Measurements from ENCODE around the gene TYMS. TPM values are rescaled to one million over a fixed set of nuclear protein-coding genes. Genes with fewer than 3 reads are reported as not detected.
A peak's percentile ranks its signal among the peaks of the same experiment; 100 is the strongest.

Gene TYMS
- total and polyA plus RNA-seq, 9 of the 15 experiments (the other 6 are each of a cell fraction or from before 2014, with no cell fraction given), result 69.1 to 409 (median 175) TPM

- peak; percentile 47 for ATAC-seq
- Histone ChIP-seq H3K4me1 (replicated peaks in 1 of 2; ENCODE audit: control insufficient read depth in 2 of 2, insufficient read depth in 2 of 2, low read length in 2 of 2) (0 out of 5 replicates have a peak, but pooled peaks cover 0 to 8% of the 10 kb centered on the region in 2 experiments), H3K9me3 (replicated peaks; ENCODE audit: control insufficient read depth, insufficient read depth, low read depth, low read length) (no peaks in the 10 kb centered on the region), H3K4me2 (ENCODE audit: insufficient read depth, low read length) (no peak overlapping the region), H3K79me2 (ENCODE audit: control insufficient read depth, insufficient read depth, low read length) (peaks cover 40% of the 10 kb centered on the region), H3K9ac (ENCODE audit: insufficient read depth in 1 of 2, low read depth in 2 of 2, low read length in 2 of 2) (peak overlapping the region in 1 of 2 experiments; percentile 11; a peak in 1 of 4 replicates), H3K27me3 (ENCODE audit: control insufficient read depth in 2 of 2, insufficient read depth in 2 of 2, low read length in 2 of 2) (no peaks in the 10 kb centered on the region), H4K20me1 (replicated peaks; ENCODE audit: control insufficient read depth, insufficient read depth, low read length) (no peaks in the 10 kb centered on the region; the same call in 1 of the 2 replicates), H3K27ac (ENCODE audit: extremely low read depth, low read depth, low read length) (peak overlapping the region; percentile 29; the same call in 1 of the 3 replicates), H3K36me3 (ENCODE audit: control insufficient read depth, insufficient read depth, low read length) (peaks cover 64% of the 10 kb centered on the region), H3K4me3 (no peak overlapping the region), H2AFZ (ENCODE audit: low read depth, low read length) (no peak overlapping the region), H3K9me1 (ENCODE audit: control insufficient read depth, insufficient read depth, low read length) (no peaks in the 10 kb centered on the region)
- no peak for DNase-seq (ENCODE audit: extremely low read depth in 1 of 4, low spot score in 3 of 4)
- in situ Hi-C loops (cut with MboI), result no loop called here
- 68% methylated on average over 8 of the region's 8 CpGs for WGBS (ENCODE audit: insufficient coverage, low coverage, missing lambda C conversion rate)
- ChIA-PET CTCF (ENCODE audit: low intra/inter-chr PET ratio) (no interaction called here), POLR2A (interaction anchor here (0.6 to 1.8 kb wide), 9 partner anchors 10 to 1464 kb away, joined by 3 to 7 read pairs (median 4); no protein-coding TSS in a partner anchor)
- BruUV-seq (replicated peaks), result no TSS peak
- intact Hi-C loops (cut with micrococcal nuclease), result no loop called here
- FAIRE-seq, result peak; percentile 6
- no peak for TF ChIP-seq ZNF174 (CRISPR knock-in tag; IDR thresholded peaks at IDR 0.05)
- no peak for TF ChIP-seq ATF1 (CRISPR knock-in tag; IDR thresholded peaks at IDR 0.05)
- no peak for TF ChIP-seq ATF1 (tag; IDR thresholded peaks at IDR 0.05)
- TF ChIP-seq VEZF1 (CRISPR knock-in tag; IDR thresholded peaks at IDR 0.05), result no peak
- 0 out of 2 replicates have a peak, but pooled peaks have one; percentile 23 for TF ChIP-seq POLR2A (conservative IDR thresholded peaks at IDR 0.05)
- peak; percentile 39 for TF ChIP-seq MAX (CRISPR knock-in tag; IDR thresholded peaks at IDR 0.05)
- no peak for TF ChIP-seq SREBF2 (CRISPR knock-in tag; IDR thresholded peaks at IDR 0.05)
- no peak for TF ChIP-seq FOXK2 (conservative IDR thresholded peaks at IDR 0.05 in 1 of 2, IDR thresholded peaks at IDR 0.05 in 1 of 2; ENCODE audit: low read depth in 2 of 2)
- no peak for TF ChIP-seq ADNP (tag; IDR thresholded peaks at IDR 0.05)
- TF ChIP-seq BRD4 (IDR thresholded peaks at IDR 0.05), result no peak
- TF ChIP-seq ZNF354B (CRISPR knock-in tag; IDR thresholded peaks at IDR 0.05), result no peak
- TF ChIP-seq NR2C2 (CRISPR knock-in tag; IDR thresholded peaks at IDR 0.05), result 0 out of 2 replicates have a peak, but pooled peaks have one; percentile 22
- no peak for TF ChIP-seq NR2C2 (tag; IDR thresholded peaks at IDR 0.05)
- 0 out of 2 replicates have a peak, but pooled peaks have one; percentile 15 for TF ChIP-seq MYNN (IDR thresholded peaks at IDR 0.05)
- TF ChIP-seq MYNN (CRISPR knock-in tag; IDR thresholded peaks at IDR 0.05), result no peak
- TF ChIP-seq ZNF41 (CRISPR knock-in tag; conservative IDR thresholded peaks at IDR 0.05), result no peak
- TF ChIP-seq SNIP1 (IDR thresholded peaks at IDR 0.05; ENCODE audit: low read depth), result no peak
- TF ChIP-seq RAD51 (IDR thresholded peaks at IDR 0.05; ENCODE audit: borderline replicate concordance, low read depth), result no peak
- TF ChIP-seq TEAD2 (tag; IDR thresholded peaks at IDR 0.05), result no peak
- no peak for TF ChIP-seq STAG1 (CRISPR knock-in tag; IDR thresholded peaks at IDR 0.05; ENCODE audit: borderline replicate concordance)
- peak; percentile 3 for TF ChIP-seq POLR2B (IDR thresholded peaks at IDR 0.05; ENCODE audit: low read depth, partially characterized antibody)
- TF ChIP-seq HDAC3 (IDR thresholded peaks at IDR 0.05; ENCODE audit: borderline replicate concordance, partially characterized antibody), result no peak
- no peak for TF ChIP-seq FOXM1 (IDR thresholded peaks at IDR 0.05; ENCODE audit: low read depth)
- no peak for TF ChIP-seq FOXM1 (CRISPR knock-in tag; IDR thresholded peaks at IDR 0.05; ENCODE audit: low read depth)
- TF ChIP-seq SMARCB1 (IDR thresholded peaks at IDR 0.05; ENCODE audit: insufficient read length, low read depth), result no peak
Measured at GRCh38 chr18:703213-703967, 45.9 kb downstream of the TYMS start.
